SK-N-SH (cell line): ENCODE measurements around the gene NTN5. TPM values are rescaled to one million over a fixed set of nuclear protein-coding genes. Genes with fewer than 3 reads are reported as not detected.
A peak's percentile ranks its signal among the peaks of the same experiment; 100 is the strongest.

ENCODE experiments used
- CTCF ChIA-PET: fragments of 300-600, 350-600 bp; formaldehyde crosslinking; extraction: SDS; loops from one replicate; lab custom pipeline; 2021; lab: Yijun Ruan, JAX
- POLR2A ChIA-PET: fragments of 350-600 bp; sonication (Branson Sonifier 250); formaldehyde crosslinking; extraction: SDS; loops from one replicate; lab custom pipeline; 2020; ENCODE audit warnings: antibody characterized with exemption, inconsistent platforms; lab: Yijun Ruan, JAX
- DNase-seq: peaks from one replicate; pipeline ENCODE4 v3.0.0; 2012
- H2AFZ ChIP-seq: fragments of 200-600 bp; sonication (generic); 2 replicates; pipeline ENCODE4 v1.8.1; 2016; ENCODE audit warnings: antibody characterized with exemption, mild to moderate bottlenecking, low read depth
- H3F3A ChIP-seq: fragments of 200-600 bp; sonication (generic); replicated peaks from 2 replicates; pipeline ENCODE3; 2016; ENCODE audit warnings: antibody characterized with exemption, mild to moderate bottlenecking; ENCODE audit not compliant: insufficient read depth
- H3K27ac ChIP-seq, 2 experiments: fragments of 200-500 bp in 1 of 2; fragments of 200-600 bp in 1 of 2; sonication (Bioruptor generic) in 1 of 2; sonication (generic), shearing (Covaris generic) in 1 of 2; 2 replicates each; pipeline versions ENCODE4 v1.5.1 to v1.6.1; 2014 to 2016; ENCODE audit warnings: low read depth in 2 of 2, inconsistent platforms in 1 of 2, low read length in 1 of 2, mild to moderate bottlenecking in 1 of 2, mixed read lengths in 1 of 2
- H3K27me3 ChIP-seq: fragments of 200-600 bp; sonication (generic), shearing (Covaris generic); 2 replicates; pipeline ENCODE4 v1.6.1; 2016; ENCODE audit warnings: mixed run types; ENCODE audit not compliant: insufficient read depth
- H3K36me3 ChIP-seq, 2 experiments: fragments of 200-500 bp in 1 of 2; fragments of 200-600 bp in 1 of 2; sonication (Bioruptor generic) in 1 of 2; sonication (generic) in 1 of 2; replicated peaks in 1 of 2; 2 replicates each; pipeline versions ENCODE3 to v1.5.1; 2014 to 2016; ENCODE audit warnings: low read length in 1 of 2, mild to moderate bottlenecking in 1 of 2; ENCODE audit not compliant: insufficient read depth in 2 of 2, control insufficient read depth in 1 of 2
- H3K4me1 ChIP-seq, 2 experiments: fragments of 200-500 bp in 1 of 2; fragments of 200-600 bp in 1 of 2; sonication (Bioruptor generic) in 1 of 2; sonication (generic), shearing (Covaris generic) in 1 of 2; 2 replicates each; pipeline versions ENCODE4 v1.5.1 to v1.6.1; 2014 to 2016; ENCODE audit warnings: low read depth in 1 of 2, low read length in 1 of 2, mixed run types in 1 of 2; ENCODE audit not compliant: insufficient read depth in 2 of 2, control insufficient read depth in 1 of 2
- H3K4me2 ChIP-seq: fragments of 200-600 bp; sonication (generic), shearing (Covaris generic); 2 replicates; pipeline ENCODE4 v1.6.1; 2017; ENCODE audit warnings: mixed run types
- H3K4me3 ChIP-seq, 2 experiments: fragments of 200-500 bp in 1 of 2; fragments of 200-600 bp in 1 of 2; sonication (Bioruptor generic) in 1 of 2; sonication (generic), shearing (Covaris generic) in 1 of 2; 2 replicates each; pipeline versions ENCODE4 v1.5.1 to v1.8.1; 2014 to 2016; ENCODE audit warnings: low read depth in 2 of 2, inconsistent platforms in 1 of 2, low read length in 1 of 2, mild to moderate bottlenecking in 1 of 2, mixed read lengths in 1 of 2, moderate library complexity in 1 of 2
- H3K79me2 ChIP-seq: fragments of 200-600 bp; sonication (generic); 2 replicates; pipeline ENCODE4 v1.8.1; 2017; ENCODE audit warnings: mild to moderate bottlenecking; ENCODE audit not compliant: insufficient read depth
- H3K9ac ChIP-seq: fragments of 200-600 bp; sonication (generic); 2 replicates; pipeline ENCODE4 v1.6.1; 2017; ENCODE audit warnings: mixed run types
- H3K9me2 ChIP-seq: fragments of 200-600 bp; sonication (generic); 2 replicates; pipeline ENCODE4 v1.6.1; 2017; ENCODE audit warnings: mixed run types
- H3K9me3 ChIP-seq: fragments of 200-600 bp; sonication (generic); 2 replicates; pipeline ENCODE4 v1.6.1; 2017; ENCODE audit warnings: mixed run types, mild to moderate bottlenecking, moderate library complexity
- H4K20me1 ChIP-seq: fragments of 200-600 bp; sonication (generic); 2 replicates; pipeline ENCODE4 v1.6.1; 2017; ENCODE audit warnings: mild to moderate bottlenecking, mixed run types; ENCODE audit not compliant: insufficient read depth
- EZH2phosphoT487 ChIP-seq: fragments of 200-600 bp; sonication (generic); IDR thresholded peaks from 2 replicates; pipeline ENCODE4 v1.6.1; 2017; ENCODE audit warnings: low read depth, mixed run types, mild to moderate bottlenecking, antibody characterized with exemption, moderate library complexity, borderline replicate concordance
- FOSL2 ChIP-seq: IDR thresholded peaks from 2 replicates; pipeline ENCODE4 v1.4.0; 2012; ENCODE audit warnings: low read depth, mild to moderate bottlenecking, moderate library complexity, borderline replicate concordance
- FOXJ3 ChIP-seq: sonication (generic); formaldehyde crosslinking; IDR thresholded peaks from 2 replicates; pipeline ENCODE4 v1.5.1; 2020; ENCODE audit warnings: mild to moderate bottlenecking, missing genetic modification reagents
- GABPA ChIP-seq: IDR thresholded peaks from 2 replicates; pipeline ENCODE4 v1.4.0; 2012; ENCODE audit warnings: low read depth, mild to moderate bottlenecking
- GATA2 ChIP-seq: sonication (generic); formaldehyde crosslinking; IDR thresholded peaks from 2 replicates; pipeline ENCODE4 v1.5.0; 2020; ENCODE audit warnings: mild to moderate bottlenecking, missing genetic modification reagents
- MEF2A ChIP-seq: IDR thresholded peaks from 2 replicates; pipeline ENCODE4 v1.4.0; 2012; ENCODE audit warnings: low read depth, borderline replicate concordance
- MXI1 ChIP-seq: IDR thresholded peaks from 2 replicates; pipeline ENCODE4 v1.6.1; 2012; ENCODE audit warnings: mild to moderate bottlenecking, low read depth, low read length, improper control_type of control experiment
- NRF1 ChIP-seq: IDR thresholded peaks from 2 replicates; pipeline ENCODE4 v1.6.1; 2012; ENCODE audit warnings: low read depth, mild to moderate bottlenecking, low read length
- PBX3 ChIP-seq: IDR thresholded peaks from 2 replicates; pipeline ENCODE4; 2012
- POLR2AphosphoS5 ChIP-seq: IDR thresholded peaks from 2 replicates; pipeline ENCODE4 v1.6.1; 2012; ENCODE audit warnings: low read depth, low read length
- RCOR1 ChIP-seq: fragments of 150-350 bp; IDR thresholded peaks from 2 replicates; pipeline ENCODE4 v1.6.1; 2017; ENCODE audit warnings: antibody characterized with exemption, low read length
- REST ChIP-seq: IDR thresholded peaks from 2 replicates; pipeline ENCODE4 v1.6.1; 2012; ENCODE audit warnings: mild to moderate bottlenecking, low read depth, low read length, moderate library complexity
- RFX5 ChIP-seq: IDR thresholded peaks from 2 replicates; pipeline ENCODE4 v1.6.1; 2012; ENCODE audit warnings: mild to moderate bottlenecking, improper control_type of control experiment, low read length
- SMC3 ChIP-seq: IDR thresholded peaks from 2 replicates; pipeline ENCODE4 v1.6.1; 2012; ENCODE audit warnings: low read depth, low read length, improper control_type of control experiment
- TAF1 ChIP-seq: IDR thresholded peaks from 2 replicates; pipeline ENCODE4 v1.6.1; 2012; ENCODE audit warnings: low read depth, mild to moderate bottlenecking, low read length, moderate library complexity, borderline replicate concordance
- TCF12 ChIP-seq: IDR thresholded peaks from 2 replicates; pipeline ENCODE4 v1.4.0; 2012
- TEAD4 ChIP-seq: IDR thresholded peaks from 2 replicates; pipeline ENCODE4 v1.4.0; 2012; ENCODE audit warnings: mild to moderate bottlenecking, borderline replicate concordance; ENCODE audit not compliant: insufficient read depth
- USF2 ChIP-seq: fragments of 150-350 bp; IDR thresholded peaks from 2 replicates; pipeline ENCODE4 v1.6.1; 2017; ENCODE audit warnings: antibody characterized with exemption, low read length, low read depth, borderline replicate concordance
- ZBTB33 ChIP-seq: IDR thresholded peaks from 2 replicates; pipeline ENCODE4 v1.4.0; 2012; ENCODE audit warnings: low read depth, borderline replicate concordance
- WGBS: methylation state at CpG from one replicate; pipeline ENCODE4 v1.1.6; 2017; ENCODE audit warnings: low lambda C conversion rate; 5-methylcytosine and 5-hydroxymethylcytosine counted together
- polyA plus RNA-seq, 3 experiments: library from polyadenylated mRNA; depleted of rRNA; stranded (reverse); fragments of >200 nt; gene quantifications; 2 replicates each; pipeline ENCODE4 v1.2.3, GENCODE V29; 2012
- TF ChIP-seq, protein P1 (sequence below): fragments of 150-350 bp; IDR thresholded peaks from 2 replicates; pipeline ENCODE4 v1.6.1; 2016; ENCODE audit warnings: mild to moderate bottlenecking, low read depth, low read length

The NTN5 gene
- polyA plus RNA-seq, 1 of the 3 experiments (the other 2 are of a cell fraction), result 0.74 TPM

- Histone ChIP-seq H4K20me1 (peaks cover 39% of the 10 kb centered on the region), H3K9me2 (no peaks in the 10 kb centered on the region), H3K4me3 (peak overlapping the region; percentile 93 to 99; a peak in 3 of 4 replicates), H3K9me3 (no peaks in the 10 kb centered on the region), H3K4me2 (peak overlapping the region; percentile 91), H2AFZ (no peak overlapping the region), H3K36me3 (peaks cover 32 to 33% of the 10 kb centered on the region in 2 experiments), H3K4me1 (peaks cover 11 to 38% of the 10 kb centered on the region in 2 experiments; a peak in 3 of 4 replicates), H3F3A (peaks cover 55% of the 10 kb centered on the region), H3K27me3 (no peaks in the 10 kb centered on the region), H3K79me2 (peaks cover 38% of the 10 kb centered on the region), H3K27ac (peak overlapping the region in 1 of 2 experiments; percentile 19; a peak in 1 of 4 replicates), H3K9ac (peak overlapping the region; percentile 99; the same call in 1 of the 2 replicates)
- 68% methylated on average over 7 of the region's 12 CpGs for WGBS
- ChIA-PET CTCF (interaction anchor here (1.1 to 3.7 kb wide), 3 partner anchors 8 to 110 kb away, joined by 3 to 26 read pairs (median 12); no protein-coding TSS in a partner anchor), POLR2A (interaction anchor here (0.6 to 1.7 kb wide), 4 partner anchors 8 to 21 kb away, joined by 3 to 10 read pairs (median 4); no protein-coding TSS in a partner anchor)
- no peak for DNase-seq
- TF ChIP-seq TAF1 (no peak), POLR2AphosphoS5 (no peak), MXI1 (no peak), TEAD4 (no peak), ZBTB33 (no peak), PBX3 (no peak), SMC3 (no peak), EZH2phosphoT487 (no peak), RCOR1 (no peak), REST (no peak), NRF1 (no peak), GATA2 (CRISPR knock-in tag) (no peak), FOSL2 (no peak), MEF2A (no peak), TCF12 (no peak), USF2 (no peak), RFX5 (no peak), FOXJ3 (no peak), GABPA (no peak)
- TF ChIP-seq, protein P1, sequence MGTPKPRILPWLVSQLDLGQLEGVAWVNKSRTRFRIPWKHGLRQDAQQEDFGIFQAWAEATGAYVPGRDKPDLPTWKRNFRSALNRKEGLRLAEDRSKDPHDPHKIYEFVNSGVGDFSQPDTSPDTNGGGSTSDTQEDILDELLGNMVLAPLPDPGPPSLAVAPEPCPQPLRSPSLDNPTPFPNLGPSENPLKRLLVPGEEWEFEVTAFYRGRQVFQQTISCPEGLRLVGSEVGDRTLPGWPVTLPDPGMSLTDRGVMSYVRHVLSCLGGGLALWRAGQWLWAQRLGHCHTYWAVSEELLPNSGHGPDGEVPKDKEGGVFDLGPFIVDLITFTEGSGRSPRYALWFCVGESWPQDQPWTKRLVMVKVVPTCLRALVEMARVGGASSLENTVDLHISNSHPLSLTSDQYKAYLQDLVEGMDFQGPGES, result no peak
These were observed 56.2 kb downstream of the NTN5 start for GRCh38 chr19:48616491-48617056.
